Middle frontal gyrus (tissue), 1 donor: ENCODE measurements around the gene OR2T3.
"Not testable (repeated sequence)": the region's sequence is repeated elsewhere in the genome, so short reads cannot be mapped to it uniquely, and the experiment has no call there.

Experiments
- DNase-seq: peaks from one replicate; pipeline ENCODE4 v3.0.0-alpha.2; 2015; ENCODE audit warnings: low spot score; ENCODE audit errors: extremely low spot score

OR2T3 gene, protein sequence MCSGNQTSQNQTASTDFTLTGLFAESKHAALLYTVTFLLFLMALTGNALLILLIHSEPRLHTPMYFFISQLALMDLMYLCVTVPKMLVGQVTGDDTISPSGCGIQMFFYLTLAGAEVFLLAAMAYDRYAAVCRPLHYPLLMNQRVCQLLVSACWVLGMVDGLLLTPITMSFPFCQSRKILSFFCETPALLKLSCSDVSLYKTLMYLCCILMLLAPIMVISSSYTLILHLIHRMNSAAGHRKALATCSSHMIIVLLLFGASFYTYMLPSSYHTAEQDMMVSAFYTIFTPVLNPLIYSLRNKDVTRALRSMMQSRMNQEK

DNA sequence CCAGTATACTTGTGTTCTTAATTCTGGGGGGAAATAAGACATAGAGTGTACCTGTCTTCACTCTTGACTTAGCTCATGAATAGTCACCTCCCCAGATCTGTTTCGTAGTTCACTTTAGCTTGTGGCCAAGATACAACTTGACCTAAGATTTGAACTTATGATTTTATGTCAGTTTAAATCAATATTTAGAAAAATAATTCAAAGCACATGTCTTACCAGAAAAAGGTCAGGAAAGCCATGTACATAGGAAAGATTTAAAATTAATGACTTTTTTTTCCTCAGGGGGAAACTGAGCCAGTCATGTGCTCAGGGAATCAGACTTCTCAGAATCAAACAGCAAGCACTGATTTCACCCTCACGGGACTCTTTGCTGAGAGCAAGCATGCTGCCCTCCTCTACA is at the start of gene OR2T3:
TSS of gene OR2T3 (plus strand) at position 301 of the 400 bp plus-strand sequence. CDS start at position 301, 0 bp downstream.
- not testable (repeated sequence) for DNase-seq

DNA sequence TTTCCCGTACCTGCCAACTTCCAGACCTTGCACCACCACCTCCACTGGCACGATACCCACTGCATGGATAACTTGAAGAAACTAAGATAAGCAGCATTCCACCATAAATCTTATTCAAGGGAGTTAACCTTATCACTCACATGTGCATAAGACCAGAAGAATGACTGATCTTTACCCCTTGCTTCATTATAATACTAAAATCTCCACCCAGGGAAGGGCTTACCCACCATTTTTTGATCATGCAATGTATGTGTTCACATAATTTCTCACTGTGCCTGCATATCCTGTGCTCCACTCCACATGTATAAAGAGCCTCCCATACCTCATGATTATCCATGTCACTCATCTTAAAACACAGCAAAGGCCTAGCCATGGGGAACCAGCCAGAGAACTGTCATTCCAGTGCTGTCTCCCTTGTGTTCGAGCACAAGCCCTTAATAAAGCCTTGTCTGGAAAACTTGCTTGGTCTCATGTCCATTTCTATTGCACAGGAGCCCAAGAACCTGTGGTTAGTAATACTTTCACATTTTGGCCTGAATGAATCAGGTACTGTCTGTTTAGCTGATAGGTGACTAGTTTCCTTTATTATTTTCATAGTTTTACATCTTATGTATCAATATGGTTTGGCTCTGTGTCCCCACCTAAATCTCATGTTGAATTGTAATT is 45.5 kb upstream of the OR2T3 start:
- not testable (repeated sequence) for DNase-seq

DNA sequence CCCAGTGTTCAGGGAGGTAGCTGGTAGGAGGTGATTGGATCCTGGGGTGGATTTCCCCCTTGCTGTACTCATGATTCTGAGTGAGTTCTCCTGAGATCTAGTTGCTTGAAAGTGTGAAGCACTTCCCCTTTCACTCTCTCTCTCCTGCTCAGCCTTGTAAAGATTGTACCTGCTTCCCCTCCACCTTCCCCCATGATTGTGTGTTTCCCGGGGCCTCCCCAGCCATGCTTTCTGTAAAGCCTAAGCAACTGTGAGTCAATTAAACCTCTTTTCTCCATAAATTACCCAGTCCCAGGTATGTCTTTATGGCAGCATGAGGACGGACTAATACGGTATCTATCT is 45.0 kb upstream of the OR2T3 start:
- not testable (repeated sequence) for DNase-seq

DNA sequence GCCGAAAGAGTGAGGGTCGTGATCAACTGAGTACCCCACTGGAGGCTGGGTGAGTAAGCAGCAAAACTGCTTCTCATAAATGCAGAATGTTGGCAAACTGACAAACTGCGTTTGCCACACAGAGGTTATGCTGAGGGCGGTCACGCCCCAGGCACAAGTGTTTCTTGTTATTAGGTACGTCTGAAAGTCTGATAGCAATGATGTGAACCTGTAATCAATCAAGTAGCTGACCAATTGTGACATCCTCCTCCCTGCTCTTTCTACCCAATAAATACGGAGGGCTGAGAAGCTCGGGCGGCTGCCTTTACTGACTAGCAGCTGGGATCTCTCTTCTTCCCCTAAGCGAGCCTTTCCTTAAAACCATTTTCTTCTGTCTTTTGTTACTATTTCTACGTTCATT is 41.5 kb upstream of the OR2T3 start:
- not testable (repeated sequence) for DNase-seq

DNA sequence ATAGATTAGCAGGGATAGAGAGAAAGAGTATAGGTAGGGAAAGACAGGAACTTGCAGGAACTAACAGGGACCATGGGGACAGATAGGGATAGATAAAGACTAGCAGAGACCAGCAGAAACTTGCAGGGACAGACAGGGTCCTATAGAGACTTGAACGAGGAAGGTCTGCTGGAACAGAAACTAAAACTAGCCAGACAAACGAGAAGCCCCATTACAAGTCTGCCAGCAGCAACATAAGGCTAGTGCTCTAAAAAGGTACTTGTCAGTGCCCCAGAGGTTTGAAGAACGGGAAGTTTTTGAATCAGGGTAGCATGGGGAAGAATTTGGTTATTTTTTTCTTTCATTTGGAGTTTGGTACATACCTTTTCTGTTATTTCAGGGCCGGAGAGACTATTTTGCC is 41.0 kb upstream of the OR2T3 start:
- not testable (repeated sequence) for DNase-seq

DNA sequence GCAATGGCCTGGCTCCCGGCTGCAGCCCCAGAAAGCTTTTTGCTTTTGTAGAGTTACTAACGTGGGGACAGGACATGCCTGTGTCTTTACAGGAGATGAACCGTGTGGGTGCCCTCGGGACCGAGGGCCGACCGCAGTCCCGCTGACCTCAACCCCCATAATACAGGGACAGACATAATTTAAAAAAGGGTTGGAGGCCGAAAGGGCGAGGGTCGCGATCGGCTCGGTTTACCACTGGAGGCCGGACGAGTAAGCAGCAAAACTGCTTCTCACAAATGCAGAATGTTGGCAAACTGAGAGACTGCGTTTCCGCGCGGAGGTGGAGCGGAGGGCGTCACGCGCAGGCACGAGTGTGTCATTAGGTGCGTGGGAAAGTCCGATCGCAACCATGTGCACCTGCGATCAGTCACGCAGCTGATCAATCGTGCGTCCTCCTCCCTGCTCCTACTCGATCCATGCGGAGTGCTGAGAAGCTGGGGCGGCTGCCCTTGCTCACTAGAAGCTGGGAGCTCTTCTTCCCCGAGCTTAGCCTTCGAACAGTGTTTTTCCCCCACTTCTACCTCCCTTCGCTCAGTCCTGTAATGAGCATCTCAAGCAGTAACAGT is 39.2 kb upstream of the OR2T3 start:
- not testable (repeated sequence) for DNase-seq

DNA sequence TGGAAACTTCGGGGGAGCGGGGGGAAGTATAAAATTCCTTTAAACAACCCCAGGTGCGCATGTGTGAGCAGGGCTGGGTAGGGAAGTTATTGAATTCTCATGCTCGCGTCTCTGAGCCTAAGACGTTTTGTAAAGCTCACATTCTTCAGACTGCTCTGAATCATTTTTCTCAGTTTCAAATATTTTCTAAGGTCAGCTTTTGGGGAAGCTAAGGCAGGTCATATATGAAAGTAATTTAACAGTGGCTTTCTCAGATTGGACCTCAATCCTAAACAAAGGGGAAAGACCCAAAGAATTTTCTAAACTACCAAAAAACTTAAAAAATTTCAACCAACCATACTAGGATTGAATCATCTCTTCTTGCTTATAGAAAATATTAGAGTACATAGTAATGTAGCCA is 38.2 kb upstream of the OR2T3 start:
- DNase-seq: not testable (repeated sequence)

DNA sequence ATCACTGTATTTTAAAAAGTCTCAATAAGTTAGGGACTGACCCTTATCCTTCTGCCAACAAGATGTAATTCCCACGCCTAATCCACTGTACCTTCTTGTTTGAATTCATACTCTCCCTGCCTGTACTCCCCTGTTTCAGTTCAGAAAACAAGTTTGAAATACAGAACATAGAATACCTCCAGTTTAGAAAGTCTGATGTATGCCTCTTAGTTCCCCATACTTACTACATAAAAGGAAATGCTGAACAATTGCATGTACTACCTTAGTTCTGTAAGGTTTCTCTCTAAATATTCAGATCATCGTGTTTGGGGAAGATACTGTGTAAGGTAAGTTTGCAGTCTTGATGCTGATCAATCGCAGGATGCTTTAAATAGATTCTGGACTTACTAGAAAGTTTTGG is 36.8 kb upstream of the OR2T3 start:
- DNase-seq: not testable (repeated sequence)

DNA sequence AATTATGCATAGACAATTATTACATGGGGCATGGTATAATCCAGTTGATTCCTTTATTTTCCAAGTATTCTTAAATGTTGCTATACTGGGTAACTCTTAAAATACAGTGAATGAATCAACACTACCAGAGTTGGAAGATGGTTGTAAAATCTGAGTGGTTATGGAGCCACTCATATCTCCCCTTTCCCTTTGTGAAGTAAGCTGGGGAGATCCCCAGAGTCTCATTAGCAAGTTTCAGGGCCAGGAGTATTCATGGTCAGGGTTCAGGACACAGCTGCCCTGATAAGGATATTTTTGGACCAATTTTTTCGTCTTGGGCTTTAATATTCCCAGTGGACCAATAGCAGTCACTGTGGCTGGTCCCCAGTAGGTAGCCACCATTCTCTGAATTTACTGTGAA is 34.5 kb upstream of the OR2T3 start:
- DNase-seq: not testable (repeated sequence)

DNA sequence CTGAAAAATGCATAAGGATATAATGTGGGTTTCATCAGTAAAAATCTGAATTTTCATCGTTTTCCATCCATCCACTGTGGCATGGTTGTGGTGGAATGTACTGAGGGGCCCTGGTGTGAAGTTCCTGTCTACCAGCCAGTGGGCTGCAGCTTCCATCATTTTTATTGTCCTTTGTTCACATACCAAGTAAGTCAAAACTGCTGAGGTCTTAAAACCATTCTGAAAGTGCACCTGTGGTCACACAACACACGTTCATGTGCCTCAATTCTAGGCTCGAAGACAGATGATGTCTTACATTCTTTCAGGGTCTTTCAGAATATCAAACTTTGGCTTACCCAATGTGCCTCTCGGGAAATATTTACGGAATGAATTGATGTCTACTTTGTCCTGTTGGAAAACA is 33.9 kb upstream of the OR2T3 start:
- DNase-seq: not testable (repeated sequence)

DNA sequence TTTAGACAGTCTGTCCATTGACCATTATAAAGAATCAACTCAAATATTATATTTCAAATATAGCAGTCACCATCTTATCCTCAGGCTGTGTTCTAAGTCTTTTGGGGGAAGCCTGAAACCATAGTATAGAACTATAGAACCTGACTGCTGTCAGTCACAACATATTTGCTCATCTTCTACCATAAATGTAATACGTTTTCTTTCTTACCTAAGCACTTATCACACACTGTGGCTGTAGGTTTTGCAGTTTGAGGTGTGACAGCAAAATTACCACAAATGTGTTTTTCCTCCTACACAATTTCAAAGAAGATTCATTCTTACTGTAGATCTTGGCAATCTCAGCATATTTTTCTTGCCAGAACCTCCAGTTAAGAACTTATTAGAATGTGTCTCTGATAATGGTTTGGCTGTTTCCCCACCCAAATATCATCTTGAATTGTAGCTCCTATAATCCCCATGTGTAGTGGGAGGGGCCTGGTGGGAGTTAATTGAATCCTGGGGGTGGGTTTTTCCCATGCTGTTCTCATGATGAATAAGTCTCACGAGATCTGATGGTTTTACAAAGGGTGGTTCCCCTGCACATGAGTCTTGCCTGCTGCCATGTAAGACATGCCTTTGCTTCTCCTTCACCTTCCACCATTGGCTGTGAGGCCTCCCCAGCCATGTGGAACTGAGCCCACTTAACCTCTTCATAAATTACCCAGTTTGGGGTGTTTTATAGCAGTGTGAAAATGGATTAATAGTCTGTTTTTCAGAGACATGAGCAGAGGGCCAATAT is 30.5 kb upstream of the OR2T3 start:
- not testable (repeated sequence) for DNase-seq

DNA sequence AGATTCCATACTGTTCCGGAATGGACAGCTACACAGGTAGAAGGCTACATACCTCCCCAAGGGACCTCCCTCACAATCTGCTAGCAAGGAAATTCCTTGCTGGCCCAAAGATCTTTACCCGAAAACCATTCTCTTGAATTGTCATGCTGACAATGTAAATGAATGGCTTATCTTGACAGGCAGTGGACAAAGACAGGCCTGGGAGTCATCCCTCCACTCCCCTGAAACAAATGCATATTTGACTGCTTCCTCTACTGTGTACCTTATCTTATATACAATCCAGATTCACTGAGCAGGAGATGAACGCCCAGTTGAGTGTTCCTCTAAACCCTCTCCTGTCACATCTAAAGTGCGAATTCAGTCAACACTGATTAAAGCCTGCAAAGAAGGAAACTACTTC is 28.5 kb upstream of the OR2T3 start:
- DNase-seq: not testable (repeated sequence)

DNA sequence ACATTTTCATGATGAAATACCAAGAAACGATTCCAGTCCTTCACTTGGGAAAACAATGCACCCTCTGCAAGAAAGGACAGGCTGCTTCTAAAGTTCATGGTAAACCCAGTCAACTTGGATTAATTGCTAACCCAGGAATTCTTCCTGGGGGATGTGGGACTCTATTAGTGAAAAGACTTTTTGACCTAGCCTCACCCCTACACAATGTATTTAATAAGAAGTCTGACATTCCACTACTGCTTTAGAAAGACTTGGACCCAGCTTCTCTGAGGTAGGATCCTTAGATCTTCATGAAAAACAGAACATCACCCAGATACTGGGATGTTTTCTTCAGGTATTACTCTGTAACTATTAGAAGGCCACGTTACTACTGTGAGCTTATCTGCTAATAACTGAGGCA is 27.8 kb upstream of the OR2T3 start, which contains the start of gene OR2T2:
TSS of gene OR2T2 (plus strand) at position 239 of the 400 bp plus-strand sequence. CDS start 7,161 bp downstream, outside the sequence.
- DNase-seq: not testable (repeated sequence)

DNA sequence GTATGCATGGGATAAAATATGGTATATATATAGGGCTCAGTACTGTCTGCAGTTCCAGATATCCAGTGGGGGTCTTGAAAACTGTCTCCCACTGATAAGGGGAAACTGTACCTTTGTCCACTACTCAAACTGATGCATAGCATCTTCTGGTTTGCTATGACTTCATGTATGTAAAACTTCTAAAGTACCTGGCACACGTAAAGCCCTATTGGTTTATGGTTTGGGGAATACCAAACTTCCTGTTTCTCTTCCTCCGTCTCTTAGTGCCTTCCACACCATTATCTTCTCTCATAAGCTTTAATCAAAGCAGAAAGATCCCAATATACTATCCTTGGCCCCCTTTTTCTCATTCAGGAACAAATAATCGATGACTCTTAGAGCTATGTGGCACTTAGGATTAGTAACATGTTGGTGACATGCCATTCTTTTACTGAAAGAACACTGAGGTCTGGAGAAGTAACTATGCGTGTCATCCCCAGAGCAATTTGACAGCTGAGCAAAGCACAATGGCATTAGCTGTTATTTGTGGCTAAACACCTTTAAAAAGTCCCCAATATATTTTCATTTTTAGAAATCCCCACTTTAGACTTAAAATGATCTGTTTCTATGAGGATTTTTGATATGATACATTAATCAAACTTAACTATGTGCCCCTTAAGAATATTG is 24.6 kb upstream of the OR2T3 start:
- not testable (repeated sequence) for DNase-seq

DNA sequence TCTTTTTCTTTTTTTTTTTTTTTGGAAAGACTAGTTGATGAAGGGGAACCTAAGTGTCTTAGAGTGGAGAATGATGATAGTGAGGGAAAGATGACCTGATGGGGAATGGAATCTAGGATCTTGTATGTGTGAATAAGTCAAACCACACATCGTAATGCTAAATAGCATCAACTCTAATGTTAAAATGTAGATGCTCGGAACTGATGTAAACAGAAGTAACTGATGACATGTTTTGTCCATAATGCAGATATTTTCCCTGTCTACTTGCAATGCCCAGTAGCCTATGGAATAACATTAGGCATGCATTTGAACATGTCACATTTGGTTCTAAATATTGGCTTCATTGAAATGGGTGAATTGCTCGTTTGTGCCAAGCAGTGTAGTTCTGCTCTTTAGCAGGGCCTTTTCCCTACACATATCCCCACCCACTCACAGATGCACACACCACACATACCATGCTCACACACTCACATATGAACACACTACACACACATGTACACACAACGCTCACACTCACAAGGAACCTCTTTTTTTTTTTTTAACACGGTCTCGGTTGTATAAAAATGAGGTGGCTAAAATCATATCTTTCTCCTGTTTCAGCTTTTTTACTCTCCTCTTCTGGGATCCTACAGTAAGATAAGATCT is 23.2 kb upstream of the OR2T3 start:
- DNase-seq: not testable (repeated sequence)

DNA sequence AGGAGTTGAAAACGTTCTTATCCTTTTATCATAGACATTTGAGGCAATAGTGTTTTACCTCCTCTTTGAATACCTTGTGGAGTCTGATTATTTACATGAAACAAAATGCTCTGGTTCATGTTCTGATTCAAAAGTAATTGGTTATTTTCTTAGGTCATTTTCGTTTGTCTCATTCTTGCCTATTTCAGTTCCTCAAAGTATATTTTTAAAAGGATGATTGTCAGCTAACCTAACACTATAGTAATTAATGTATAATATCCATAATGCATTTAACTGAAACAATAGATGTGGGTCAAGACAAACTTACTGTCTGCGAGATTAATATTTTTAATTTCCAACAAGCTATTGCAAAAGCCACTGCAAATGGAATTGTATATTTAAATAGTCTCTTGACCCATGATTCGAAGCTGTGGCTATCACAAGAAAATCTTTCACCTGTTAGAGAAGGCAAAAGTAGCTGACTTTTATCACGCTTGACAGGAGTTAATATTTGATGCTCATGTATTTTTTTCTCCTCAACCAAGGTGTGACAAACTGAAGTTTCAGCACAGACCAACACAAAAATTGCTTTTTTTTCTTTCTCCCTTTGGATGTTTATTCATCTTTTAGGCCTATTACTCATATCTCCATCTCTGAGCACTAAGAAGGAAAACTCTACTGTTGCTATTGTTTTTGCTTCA is 22.5 kb upstream of the OR2T3 start:
- DNase-seq: not testable (repeated sequence)

DNA sequence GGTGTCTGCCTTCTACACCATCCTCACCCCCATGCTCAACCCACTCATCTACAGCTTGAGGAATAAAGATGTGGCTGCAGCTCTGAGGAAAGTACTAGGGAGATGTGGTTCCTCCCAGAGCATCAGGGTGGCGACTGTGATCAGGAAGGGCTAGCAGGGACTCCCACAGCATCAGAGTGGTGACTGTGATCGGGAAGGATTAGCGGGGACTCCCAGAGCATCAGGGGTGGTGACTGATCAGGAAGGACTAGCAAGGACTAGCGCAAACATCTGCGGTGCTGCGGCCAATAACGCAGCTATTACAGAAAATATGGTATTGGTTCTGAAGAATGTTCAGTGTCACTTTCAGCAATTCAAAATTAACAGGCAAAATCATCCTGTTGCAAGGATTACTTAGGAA is 19.5 kb upstream of the OR2T3 start:
- DNase-seq: not testable (repeated sequence)

DNA sequence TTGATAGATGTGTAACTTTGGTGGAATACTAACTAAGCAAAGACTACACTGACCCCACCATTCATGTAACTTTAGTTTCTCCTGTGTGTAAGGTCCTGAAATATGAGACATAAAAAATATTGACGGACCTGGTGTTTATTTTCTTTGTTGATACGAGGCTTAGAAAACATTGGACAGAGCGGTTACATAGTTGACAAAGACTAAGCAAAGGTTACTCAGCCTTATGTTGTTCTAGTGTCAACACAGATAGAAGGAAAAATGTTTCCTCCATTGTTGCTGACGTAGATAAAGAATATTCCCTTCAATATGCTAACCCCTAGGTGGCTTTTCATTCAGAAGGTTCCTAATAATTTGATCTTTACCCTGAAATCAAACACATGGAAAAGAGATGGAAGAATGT is 18.1 kb upstream of the OR2T3 start:
- DNase-seq: not testable (repeated sequence)

DNA sequence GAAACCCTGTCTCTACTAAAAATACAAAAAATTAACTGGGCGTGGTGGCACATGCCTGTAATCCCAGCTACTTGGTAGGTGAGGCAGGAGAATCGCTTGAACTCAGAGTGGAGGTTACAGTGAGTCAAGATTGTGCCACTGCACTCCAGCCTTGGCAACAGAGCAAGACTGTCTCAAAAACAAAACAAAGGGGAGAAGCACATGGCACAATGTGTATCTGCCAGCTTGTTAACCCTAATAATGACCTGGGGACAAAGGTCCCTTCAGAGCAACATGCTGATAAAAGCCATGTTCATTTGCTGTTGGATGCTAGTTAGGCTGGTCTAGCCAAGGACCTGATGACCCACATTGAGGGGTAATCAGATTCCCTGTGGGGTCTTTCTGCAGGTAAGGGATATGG is 16.5 kb upstream of the OR2T3 start:
- DNase-seq: not testable (repeated sequence)

DNA sequence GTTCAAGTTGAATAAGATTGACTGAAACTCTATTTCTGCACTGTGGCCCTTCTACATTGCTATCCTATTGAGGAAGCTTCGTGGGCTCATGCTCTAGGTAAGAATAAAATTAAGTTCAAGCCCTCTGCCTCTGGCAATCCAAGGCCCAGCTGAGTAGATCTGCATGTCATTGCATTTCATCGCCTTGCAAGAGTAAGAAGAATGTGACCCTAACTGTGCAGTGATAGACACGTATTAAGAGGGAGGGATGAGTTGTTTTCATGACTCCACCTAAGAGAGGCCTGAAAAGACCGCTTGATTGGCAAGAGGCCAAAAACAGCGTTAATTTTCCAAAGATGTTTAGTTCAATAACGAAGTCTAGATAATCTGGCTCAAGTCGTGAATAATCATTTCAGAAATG is 14.0 kb upstream of the OR2T3 start:
- not testable (repeated sequence) for DNase-seq
